ENCODE results near the gene KSR1. TPM values are rescaled to one million over a fixed set of nuclear protein-coding genes. Genes with fewer than 3 reads are reported as not detected.

Gene KSR1
- total RNA-seq, 1 experiment from 2014 or later, result 19.1 TPM

GRCh38 chr17:27469256-27469655, 13.0 kb downstream of the KSR1 start:
- no peaks in the 10 kb centered on the region for H4K20me1 ChIP-seq (ENCODE audit: insufficient read depth)
- intact Hi-C loops (cut with micrococcal nuclease; ENCODE audit: unreplicated experiment), result no loop called here
- no peak for DNase-seq
- H3F3A ChIP-seq (ENCODE audit: insufficient read depth, low read depth), result peaks cover 31% of the 10 kb centered on the region; the same call in 1 of the 2 replicates
- no peak overlapping the region for H2AFZ ChIP-seq
- no peaks in the 10 kb centered on the region for H3K9me2 ChIP-seq (ENCODE audit: insufficient read depth)
- H3K4me1 ChIP-seq (replicated peaks; ENCODE audit: insufficient read depth), result peaks cover 39% of the 10 kb centered on the region
- no peaks in the 10 kb centered on the region for H3K27me3 ChIP-seq (ENCODE audit: insufficient read depth, low read depth)
- no peak for TF ChIP-seq CTCF (conservative IDR thresholded peaks at IDR 0.05)
- TF ChIP-seq EZH2 (IDR thresholded peaks at IDR 0.05; ENCODE audit: low read depth), result no peak
- H3K27ac ChIP-seq, result no peak overlapping the region
- no TSS peak for BruUV-seq (replicated peaks)
- ChIA-PET POLR2A (ENCODE audit: unreplicated experiment) (interaction anchor here (0.7 kb wide), 1 partner anchor 433 kb away, joined by 4 read pairs; no protein-coding TSS in a partner anchor), CTCF (no interaction called here)
- peaks cover 12% of the 10 kb centered on the region; the same call in 1 of the 2 replicates for H3K79me2 ChIP-seq (ENCODE audit: low read depth)
- H3K4me2 ChIP-seq, result no peak overlapping the region
- H3K4me3 ChIP-seq, result no peak overlapping the region
- no peaks in the 10 kb centered on the region for H3K9me3 ChIP-seq (ENCODE audit: insufficient read depth, low read depth)
- H3K36me3 ChIP-seq (ENCODE audit: low read depth), result no peaks in the 10 kb centered on the region

GRCh38 chr17:27471321-27472269, 15.3 kb downstream of the KSR1 start:
- DNase-seq, result peak; percentile 61 to 93

More at GRCh38 chr17:27471321-27472269, 15.3 kb downstream of the KSR1 start:
- no peak overlapping the region; the same call in 1 of the 2 replicates for H2AFZ ChIP-seq
- no peaks in the 10 kb centered on the region for H4K20me1 ChIP-seq (ENCODE audit: insufficient read depth)
- intact Hi-C loops (cut with micrococcal nuclease; ENCODE audit: unreplicated experiment), result loop anchor here (5.0 kb wide), 1 partner anchor 81 kb away; no protein-coding TSS in a partner anchor
- ChIA-PET CTCF (interaction anchor here (1.4 kb wide), 1 partner anchor 22 kb away, joined by 7 read pairs; no protein-coding TSS in a partner anchor), POLR2A (ENCODE audit: unreplicated experiment) (interaction anchor here (0.5 to 0.6 kb wide), 4 partner anchors 13 to 973 kb away, joined by 3 to 15 read pairs (median 6); no protein-coding TSS in a partner anchor)
- BruUV-seq (replicated peaks), result no TSS peak
- peaks cover 24% of the 10 kb centered on the region for H3K79me2 ChIP-seq (ENCODE audit: low read depth)
- H3K9me3 ChIP-seq (ENCODE audit: insufficient read depth, low read depth), result no peaks in the 10 kb centered on the region
- H3K9me2 ChIP-seq (ENCODE audit: insufficient read depth), result no peaks in the 10 kb centered on the region
- H3K4me1 ChIP-seq (replicated peaks; ENCODE audit: insufficient read depth), result peaks cover 41% of the 10 kb centered on the region
- H3K27me3 ChIP-seq (ENCODE audit: insufficient read depth, low read depth), result no peaks in the 10 kb centered on the region
- H3K4me2 ChIP-seq, result peak overlapping the region; percentile 70
- no peaks in the 10 kb centered on the region for H3K36me3 ChIP-seq (ENCODE audit: low read depth)
- TF ChIP-seq CTCF (conservative IDR thresholded peaks at IDR 0.05), result no peak
- TF ChIP-seq EZH2 (IDR thresholded peaks at IDR 0.05; ENCODE audit: low read depth), result no peak
- no peak overlapping the region for H3K4me3 ChIP-seq
- peaks cover 31% of the 10 kb centered on the region; the same call in 1 of the 2 replicates for H3F3A ChIP-seq (ENCODE audit: insufficient read depth, low read depth)
- peak overlapping the region; percentile 95 for H3K27ac ChIP-seq
